ENCODE results near the gene UQCC3. TPM values are rescaled to one million over a fixed set of nuclear protein-coding genes. Genes with fewer than 3 reads are reported as not detected.
A peak's percentile ranks its signal among the peaks of the same experiment; 100 is the strongest.

The UQCC3 gene
- total RNA-seq, 4 donors from 2014 or later = 6.3 to 7.5 (median 7.1) TPM

GRCh38 chr11:62712276-62712812 is 40.9 kb downstream of the UQCC3 start:
- no peak for TF ChIP-seq POLR2A (IDR thresholded peaks at IDR 0.05; ENCODE audit: low read depth)
- TF ChIP-seq, protein P1, sequence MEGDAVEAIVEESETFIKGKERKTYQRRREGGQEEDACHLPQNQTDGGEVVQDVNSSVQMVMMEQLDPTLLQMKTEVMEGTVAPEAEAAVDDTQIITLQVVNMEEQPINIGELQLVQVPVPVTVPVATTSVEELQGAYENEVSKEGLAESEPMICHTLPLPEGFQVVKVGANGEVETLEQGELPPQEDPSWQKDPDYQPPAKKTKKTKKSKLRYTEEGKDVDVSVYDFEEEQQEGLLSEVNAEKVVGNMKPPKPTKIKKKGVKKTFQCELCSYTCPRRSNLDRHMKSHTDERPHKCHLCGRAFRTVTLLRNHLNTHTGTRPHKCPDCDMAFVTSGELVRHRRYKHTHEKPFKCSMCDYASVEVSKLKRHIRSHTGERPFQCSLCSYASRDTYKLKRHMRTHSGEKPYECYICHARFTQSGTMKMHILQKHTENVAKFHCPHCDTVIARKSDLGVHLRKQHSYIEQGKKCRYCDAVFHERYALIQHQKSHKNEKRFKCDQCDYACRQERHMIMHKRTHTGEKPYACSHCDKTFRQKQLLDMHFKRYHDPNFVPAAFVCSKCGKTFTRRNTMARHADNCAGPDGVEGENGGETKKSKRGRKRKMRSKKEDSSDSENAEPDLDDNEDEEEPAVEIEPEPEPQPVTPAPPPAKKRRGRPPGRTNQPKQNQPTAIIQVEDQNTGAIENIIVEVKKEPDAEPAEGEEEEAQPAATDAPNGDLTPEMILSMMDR (IDR thresholded peaks at IDR 0.05) = no peak
- TF ChIP-seq EP300 (IDR thresholded peaks at IDR 0.05) = no peak
- no peak for TF ChIP-seq POLR2AphosphoS5 (IDR thresholded peaks at IDR 0.05)
- intact Hi-C loops (cut with DNase I) = no loop called here
- no peak overlapping the region for H3K27ac ChIP-seq (replicated peaks in 1 of 4)

GRCh38 chr11:62712861-62713260 is 41.4 kb downstream of the UQCC3 start:
- H3K4me1 ChIP-seq = peaks cover 19 to 35% (median 26%) of the 10 kb centered on the region in 4 donors
- TF ChIP-seq POLR2A (IDR thresholded peaks at IDR 0.05; ENCODE audit: low read depth) (no peak), EP300 (IDR thresholded peaks at IDR 0.05) (no peak), POLR2AphosphoS5 (IDR thresholded peaks at IDR 0.05) (no peak)
- TF ChIP-seq, protein P1 (IDR thresholded peaks at IDR 0.05) = no peak
- no peaks in the 10 kb centered on the region for H3K27me3 ChIP-seq
- WGBS = 64% methylated on average over 3 of the region's 3 CpGs
- H3K9me3 ChIP-seq = no peaks in the 10 kb centered on the region
- H3K4me3 ChIP-seq = no peak overlapping the region
- H3K36me3 ChIP-seq = peaks cover 52 to 74% (median 73%) of the 10 kb centered on the region in 4 donors
- intact Hi-C loops (cut with DNase I) = no loop called here
- DNase-seq (ENCODE audit: extremely low spot score) = no peak
- no peak overlapping the region for H3K27ac ChIP-seq (replicated peaks in 1 of 4)

More at GRCh38 chr11:62712276-62712812, 40.9 kb downstream of the UQCC3 start:
- 78% methylated on average over 6 of the region's 6 CpGs for WGBS
- no peaks in the 10 kb centered on the region for H3K27me3 ChIP-seq
- peaks cover 22 to 36% (median 28%) of the 10 kb centered on the region in 4 donors for H3K4me1 ChIP-seq
- H3K36me3 ChIP-seq = peaks cover 46 to 69% (median 68%) of the 10 kb centered on the region in 4 donors
- DNase-seq (ENCODE audit: extremely low spot score) = no peak
- no peaks in the 10 kb centered on the region for H3K9me3 ChIP-seq
- no peak overlapping the region for H3K4me3 ChIP-seq

- Histone ChIP-seq H3K36me3 (peaks cover 56 to 79% (median 78%) of the 10 kb centered on the region in 4 donors), H3K27me3 (no peaks in the 10 kb centered on the region), H3K4me3 (no peak overlapping the region), H3K4me1 (peaks cover 17 to 33% (median 24%) of the 10 kb centered on the region in 4 donors), H3K27ac (replicated peaks in 1 of 4) (peak overlapping the region in 1 of 4 donors; percentile 8), H3K9me3 (no peaks in the 10 kb centered on the region)
- DNase-seq (ENCODE audit: extremely low spot score) = no peak
- 82% methylated on average over 2 of the region's 2 CpGs for WGBS
- intact Hi-C loops (cut with DNase I) = no loop called here
- TF ChIP-seq, protein P1 (IDR thresholded peaks at IDR 0.05) = no peak
- TF ChIP-seq POLR2A (IDR thresholded peaks at IDR 0.05; ENCODE audit: low read depth) = no peak
- no peak for TF ChIP-seq POLR2AphosphoS5 (IDR thresholded peaks at IDR 0.05)
- no peak for TF ChIP-seq EP300 (IDR thresholded peaks at IDR 0.05)
Observed at GRCh38 chr11:62713343-62713742, 41.9 kb downstream of the UQCC3 start.

DNA sequence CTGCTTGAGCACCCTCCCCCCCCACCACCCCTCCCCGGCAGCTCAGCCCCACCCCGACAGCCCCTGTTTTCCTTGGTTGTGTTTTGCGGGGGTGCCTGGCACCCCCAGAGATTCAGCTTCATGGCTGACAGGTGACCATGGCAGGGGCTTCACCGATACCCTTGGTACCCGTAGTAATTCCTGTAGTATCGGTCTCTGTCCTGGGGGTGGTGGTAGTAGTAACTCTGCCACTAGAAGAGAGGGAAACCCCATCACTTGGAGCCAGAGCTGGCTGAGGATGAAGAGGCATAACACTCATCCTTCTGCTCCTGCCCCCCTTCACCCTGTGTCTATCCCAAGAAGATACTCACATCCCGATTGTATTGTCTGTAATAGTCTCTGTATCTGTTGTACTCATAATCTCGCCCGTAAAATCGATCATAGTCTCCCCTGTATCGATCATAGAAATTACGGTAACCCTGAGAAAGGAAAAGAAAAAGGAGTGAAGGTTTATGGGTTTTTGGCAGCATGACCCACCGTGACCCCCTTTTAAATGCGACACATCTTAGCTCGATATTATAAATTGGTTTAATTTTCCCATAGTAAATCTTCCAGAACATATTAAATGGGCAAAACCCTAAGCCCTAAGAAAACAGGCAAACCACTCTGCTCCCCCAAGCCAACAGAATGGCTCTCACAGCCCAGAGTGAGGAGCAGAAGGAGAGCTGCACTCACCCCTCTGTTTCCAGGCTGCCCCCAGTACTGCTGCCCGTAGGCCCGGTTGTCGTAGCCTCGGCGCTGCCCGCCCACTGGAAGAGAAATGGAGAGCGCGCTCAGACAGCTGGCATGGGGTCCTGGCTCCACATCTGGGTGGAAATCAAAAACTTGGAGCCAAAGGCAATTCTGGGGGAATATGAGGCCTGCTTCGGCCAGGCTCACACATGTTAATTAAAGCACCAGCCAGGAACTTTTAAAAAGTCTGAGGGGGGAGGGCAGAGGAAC is 44.0 kb downstream of the UQCC3 start:
- TF ChIP-seq, protein P1 (IDR thresholded peaks at IDR 0.05) = no peak
- TF ChIP-seq EP300 (IDR thresholded peaks at IDR 0.05) (no peak), POLR2A (IDR thresholded peaks at IDR 0.05; ENCODE audit: low read depth) (no peak), POLR2AphosphoS5 (IDR thresholded peaks at IDR 0.05) (no peak)
- Histone ChIP-seq H3K4me3 (no peak overlapping the region), H3K27me3 (no peaks in the 10 kb centered on the region), H3K9me3 (no peaks in the 10 kb centered on the region), H3K27ac (replicated peaks in 1 of 4) (peak overlapping the region in 1 of 4 donors; percentile 21), H3K4me1 (peaks cover 4 to 27% (median 12%) of the 10 kb centered on the region in 4 donors), H3K36me3 (peaks cover 77 to 99% (median 97%) of the 10 kb centered on the region in 4 donors)
- WGBS = 88% methylated on average over 24 of the region's 24 CpGs
- no peak for DNase-seq (ENCODE audit: extremely low spot score)
- intact Hi-C loops (cut with DNase I) = no loop called here
